ENCODE measurements around the gene MZF1.

Gene MZF1

DNA sequence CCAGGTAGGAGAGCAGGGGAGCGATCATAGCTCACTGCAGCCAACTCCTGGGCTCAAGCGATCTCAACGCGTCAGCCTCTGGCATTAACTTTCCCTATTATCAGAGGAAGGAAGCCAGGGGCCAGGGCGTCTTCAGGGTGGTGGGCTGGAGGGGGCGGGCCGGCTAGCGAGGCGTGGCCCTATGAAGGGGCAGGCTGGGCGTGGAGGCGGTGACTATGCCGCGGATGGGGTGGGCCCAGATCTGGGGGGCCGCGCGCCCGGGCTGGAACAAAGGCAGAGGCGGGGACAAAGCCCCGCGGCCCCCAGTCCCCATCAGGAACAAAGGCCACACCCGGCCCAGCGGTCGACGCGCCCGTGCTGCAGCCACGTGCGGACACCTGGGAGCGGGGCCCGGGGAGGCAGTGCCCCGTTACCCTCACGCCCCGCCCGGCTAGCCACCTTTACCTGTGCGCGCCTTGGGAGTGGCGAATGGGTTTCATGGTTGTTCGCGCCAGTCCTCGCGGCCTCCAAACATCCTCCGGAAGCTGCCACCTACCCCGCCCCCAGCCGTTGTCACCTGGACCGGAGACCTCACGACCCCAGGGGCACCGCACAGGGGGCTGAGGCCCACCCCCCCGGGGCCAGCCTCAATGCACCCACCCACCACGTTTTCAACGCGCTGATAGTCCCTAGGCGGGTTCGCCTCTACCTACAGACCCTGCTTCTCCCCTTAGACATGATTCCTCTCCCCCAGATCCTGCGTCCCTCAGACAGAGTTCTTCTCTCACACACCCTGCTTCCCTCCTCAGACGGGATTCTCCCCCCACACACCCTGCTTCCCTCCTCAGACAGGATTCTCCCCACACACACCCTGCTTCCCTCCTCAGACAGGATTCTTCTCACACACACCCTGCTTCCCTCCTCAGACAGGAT is 34.6 kb downstream of the MZF1 start:
- Histone ChIP-seq H3K4me3 (ENCODE audit: control insufficient read depth in 1 of 7, extremely low read depth in 1 of 7, insufficient read depth in 4 of 7, low read depth in 2 of 7, low read length in 6 of 7) (peak overlapping the region; percentile 37 to 77 (median 61)), H3K36me3 (ENCODE audit: control insufficient read depth in 4 of 4, insufficient read depth in 4 of 4, low read length in 3 of 4) (no peaks in the 10 kb centered on the region), H3K27me3 (replicated peaks in 2 of 5; ENCODE audit: control insufficient read depth in 4 of 5, insufficient read depth in 5 of 5, low read length in 4 of 5) (no peaks in the 10 kb centered on the region), H3K9me3 (ENCODE audit: control extremely low read depth in 1 of 5, control insufficient read depth in 4 of 5, insufficient read depth in 2 of 5, low read depth in 1 of 5, low read length in 4 of 5) (no peaks in the 10 kb centered on the region), H3K27ac (ENCODE audit: insufficient read depth in 1 of 2, low read depth in 1 of 2, low read length in 2 of 2, poor library complexity in 1 of 2, severe bottlenecking in 2 of 2) (peak overlapping the region in 1 of 2 experiments; percentile 75), H3K4me1 (ENCODE audit: control extremely low read depth in 1 of 4, control insufficient read depth in 4 of 4, insufficient read depth in 4 of 4, low read length in 3 of 4) (peaks cover 0 to 20% (median 19%) of the 10 kb centered on the region in 4 experiments)
- under 1% methylated on average over 39 of the region's 55 CpGs for WGBS (ENCODE audit: insufficient coverage)
- peak; percentile 78 to 92 (median 88) for DNase-seq
- POLR2A ChIA-PET = interaction anchor here (0.7 to 1.9 kb wide), 3 partner anchors 15 to 18 kb away, joined by 3 to 6 read pairs (median 4); partner anchors contain the start of genes CHMP2A and ZBTB45
- CTCF ChIA-PET = interaction anchor here (0.7 to 1.4 kb wide), 4 partner anchors 16 to 42 kb away, joined by 3 read pairs; partner anchors contain the start of gene ZBTB45

DNA sequence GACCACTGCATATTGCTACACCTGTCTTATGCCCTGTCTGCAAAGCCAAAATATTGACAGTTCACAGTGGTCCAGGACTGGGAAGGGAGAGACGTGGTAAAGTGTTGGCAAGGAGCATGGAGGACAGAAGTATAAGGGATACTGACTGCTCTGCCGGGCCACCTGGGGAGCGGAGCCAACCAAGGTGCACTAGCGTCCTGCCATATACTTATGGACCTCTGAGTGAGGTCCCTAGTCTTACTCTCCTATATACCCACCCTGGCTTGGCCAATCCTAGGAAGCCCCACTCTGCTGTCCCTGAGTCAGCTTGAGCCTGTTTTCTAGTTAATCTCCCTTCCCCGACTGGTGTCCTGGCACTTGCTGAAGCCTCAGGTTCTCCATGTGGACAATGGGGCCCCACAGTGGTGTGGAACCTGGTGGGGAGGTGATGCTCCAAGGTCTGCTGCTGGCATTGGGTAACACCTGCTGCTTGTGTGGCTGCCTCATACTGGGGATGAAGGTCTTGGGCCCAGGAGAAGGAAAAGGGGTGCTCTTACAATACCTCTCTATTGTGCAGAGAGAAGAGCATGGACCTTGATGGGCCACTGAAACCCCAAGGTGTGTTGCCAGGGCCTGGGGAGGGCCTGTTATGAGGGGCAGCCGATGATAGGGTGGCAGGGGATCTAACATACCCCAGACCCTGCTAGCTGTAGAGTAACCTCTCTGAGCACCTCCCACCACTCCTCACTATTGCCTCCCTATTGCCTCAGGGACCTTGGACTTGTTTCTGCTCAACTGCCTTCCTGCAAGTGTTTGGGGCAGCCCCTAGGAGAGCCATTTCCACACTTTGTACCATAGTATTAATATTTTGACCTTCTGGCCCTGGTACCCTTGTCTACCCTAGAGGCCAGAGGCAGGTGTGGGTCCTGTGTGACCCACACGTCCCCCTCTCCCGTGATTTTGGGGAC is 36.0 kb downstream of the MZF1 start:
- H3K27me3 ChIP-seq (replicated peaks in 2 of 5; ENCODE audit: control insufficient read depth in 4 of 5, insufficient read depth in 5 of 5, low read length in 4 of 5) = no peaks in the 10 kb centered on the region
- no peak for DNase-seq
- WGBS (ENCODE audit: insufficient coverage) = 96% methylated on average over 6 of the region's 8 CpGs
- CTCF ChIA-PET = interaction anchor here (0.7 to 5.4 kb wide), 5 partner anchors 14 to 43 kb away, joined by 3 to 41 read pairs (median 3); partner anchors contain the start of gene ZBTB45
- H3K27ac ChIP-seq (ENCODE audit: insufficient read depth in 1 of 2, low read depth in 1 of 2, low read length in 2 of 2, poor library complexity in 1 of 2, severe bottlenecking in 2 of 2) = no peak overlapping the region
- peak overlapping the region in 1 of 7 experiments; percentile 77 for H3K4me3 ChIP-seq (ENCODE audit: control insufficient read depth in 1 of 7, extremely low read depth in 1 of 7, insufficient read depth in 4 of 7, low read depth in 2 of 7, low read length in 6 of 7)
- H3K4me1 ChIP-seq (ENCODE audit: control extremely low read depth in 1 of 4, control insufficient read depth in 4 of 4, insufficient read depth in 4 of 4, low read length in 3 of 4) = peaks cover 0 to 19% (median 16%) of the 10 kb centered on the region in 4 experiments
- H3K9me3 ChIP-seq (ENCODE audit: control extremely low read depth in 1 of 5, control insufficient read depth in 4 of 5, insufficient read depth in 2 of 5, low read depth in 1 of 5, low read length in 4 of 5) = no peaks in the 10 kb centered on the region
- POLR2A ChIA-PET = interaction anchor here (0.7 to 1.9 kb wide), 3 partner anchors 17 to 35 kb away, joined by 3 to 6 read pairs (median 4); partner anchors contain the start of genes CHMP2A and ZBTB45
- H3K36me3 ChIP-seq (ENCODE audit: control insufficient read depth in 4 of 4, insufficient read depth in 4 of 4, low read length in 3 of 4) = no peaks in the 10 kb centered on the region

DNA sequence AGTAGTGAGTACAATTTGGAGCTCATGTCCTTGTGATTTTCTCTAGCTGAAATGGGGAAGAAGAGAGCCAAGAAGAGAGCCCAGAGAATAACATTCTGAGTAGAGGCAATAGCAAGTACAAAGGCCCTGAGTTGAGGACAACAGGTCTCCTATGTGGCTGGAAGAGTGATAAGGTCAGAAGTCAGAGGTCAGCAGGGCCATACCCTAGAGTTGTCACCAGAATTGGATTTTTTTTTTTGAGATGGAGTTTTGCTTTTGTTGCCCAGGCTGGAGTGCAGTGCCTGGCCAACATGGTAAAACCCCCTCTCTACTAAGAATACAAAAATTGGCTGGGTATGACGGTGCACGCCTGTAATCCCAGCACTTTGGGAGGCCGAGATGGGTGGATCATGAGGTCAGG is 37.3 kb downstream of the MZF1 start:
- POLR2A ChIA-PET = no interaction called here
- no peaks in the 10 kb centered on the region for H3K36me3 ChIP-seq (ENCODE audit: control insufficient read depth in 4 of 4, insufficient read depth in 4 of 4, low read length in 3 of 4)
- no peak for DNase-seq
- peaks cover 0 to 1% (median 0%) of the 10 kb centered on the region in 5 experiments for H3K27me3 ChIP-seq (replicated peaks in 2 of 5; ENCODE audit: control insufficient read depth in 4 of 5, insufficient read depth in 5 of 5, low read length in 4 of 5)
- no CpG with 5 or more reads among the region's 3 CpGs for WGBS (ENCODE audit: insufficient coverage)
- no peaks in the 10 kb centered on the region for H3K9me3 ChIP-seq (ENCODE audit: control extremely low read depth in 1 of 5, control insufficient read depth in 4 of 5, insufficient read depth in 2 of 5, low read depth in 1 of 5, low read length in 4 of 5)
- CTCF ChIA-PET = interaction anchor here (1.0 to 5.4 kb wide), 2 partner anchors 15 to 42 kb away, joined by 3 to 41 read pairs; partner anchors contain the start of gene ZBTB45
- no peak overlapping the region for H3K27ac ChIP-seq (ENCODE audit: insufficient read depth in 1 of 2, low read depth in 1 of 2, low read length in 2 of 2, poor library complexity in 1 of 2, severe bottlenecking in 2 of 2)
- H3K4me1 ChIP-seq (ENCODE audit: control extremely low read depth in 1 of 4, control insufficient read depth in 4 of 4, insufficient read depth in 4 of 4, low read length in 3 of 4) = peaks cover 0 to 19% (median 16%) of the 10 kb centered on the region in 4 experiments
- no peak overlapping the region for H3K4me3 ChIP-seq (ENCODE audit: control insufficient read depth in 1 of 7, extremely low read depth in 1 of 7, insufficient read depth in 4 of 7, low read depth in 2 of 7, low read length in 6 of 7)

DNA sequence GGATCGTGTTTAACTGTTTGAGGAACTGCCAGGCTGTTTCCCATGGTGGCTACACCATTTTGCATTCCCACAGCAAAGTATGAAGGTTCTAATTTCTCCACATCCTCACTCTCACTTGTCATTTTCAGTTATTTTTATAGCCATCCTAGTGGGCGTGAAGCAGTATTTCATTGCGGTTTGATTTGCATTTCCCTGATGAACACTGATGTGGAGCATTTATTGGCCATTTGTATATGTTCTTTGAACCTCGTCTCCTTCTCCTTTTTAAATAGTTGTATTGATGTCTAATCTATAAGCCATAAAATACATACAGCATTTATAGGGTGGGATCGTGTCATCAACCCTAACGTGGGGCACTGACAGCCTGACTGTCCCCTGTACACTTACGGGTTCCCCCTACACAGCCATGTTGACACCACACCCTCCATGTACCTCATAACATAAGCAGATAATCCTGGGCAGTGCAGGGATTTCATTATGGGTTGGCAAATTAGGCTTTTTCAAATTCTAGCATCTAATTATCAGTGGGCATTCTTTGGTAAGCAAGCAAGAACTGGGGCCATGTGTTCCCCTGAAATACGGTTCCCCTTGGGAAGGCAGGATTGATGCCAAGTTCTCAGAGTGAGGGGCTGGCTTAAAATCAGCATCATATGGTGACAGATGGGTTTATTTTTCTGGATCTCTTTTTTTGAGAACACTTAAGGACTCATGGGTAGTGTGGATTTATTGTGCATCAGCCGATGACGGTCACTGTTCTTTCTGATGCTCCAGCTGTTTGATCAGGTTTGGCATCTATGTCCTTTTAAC is 41.9 kb downstream of the MZF1 start:
- no peaks in the 10 kb centered on the region for H3K9me3 ChIP-seq (ENCODE audit: control extremely low read depth in 1 of 5, control insufficient read depth in 4 of 5, insufficient read depth in 2 of 5, low read depth in 1 of 5, low read length in 4 of 5)
- no peak overlapping the region for H3K4me3 ChIP-seq (ENCODE audit: control insufficient read depth in 1 of 7, extremely low read depth in 1 of 7, insufficient read depth in 4 of 7, low read depth in 2 of 7, low read length in 6 of 7)
- no peak for DNase-seq
- no peak overlapping the region for H3K27ac ChIP-seq (ENCODE audit: insufficient read depth in 1 of 2, low read depth in 1 of 2, low read length in 2 of 2, poor library complexity in 1 of 2, severe bottlenecking in 2 of 2)
- peaks cover 0 to 2% (median 0%) of the 10 kb centered on the region in 5 experiments for H3K27me3 ChIP-seq (replicated peaks in 2 of 5; ENCODE audit: control insufficient read depth in 4 of 5, insufficient read depth in 5 of 5, low read length in 4 of 5)
- no peaks in the 10 kb centered on the region for H3K36me3 ChIP-seq (ENCODE audit: control insufficient read depth in 4 of 4, insufficient read depth in 4 of 4, low read length in 3 of 4)
- POLR2A ChIA-PET = interaction anchor here (1.3 kb wide), 1 partner anchor 11 kb away, joined by 4 read pairs; the partner anchor contains the start of gene ZBTB45
- CTCF ChIA-PET = interaction anchor here (5.4 kb wide), 1 partner anchor 10 kb away, joined by 41 read pairs; the partner anchor contains the start of gene ZBTB45
- WGBS (ENCODE audit: insufficient coverage) = 87% methylated on average over 3 of the region's 10 CpGs
- H3K4me1 ChIP-seq (ENCODE audit: control extremely low read depth in 1 of 4, control insufficient read depth in 4 of 4, insufficient read depth in 4 of 4, low read length in 3 of 4) = no peaks in the 10 kb centered on the region

DNA sequence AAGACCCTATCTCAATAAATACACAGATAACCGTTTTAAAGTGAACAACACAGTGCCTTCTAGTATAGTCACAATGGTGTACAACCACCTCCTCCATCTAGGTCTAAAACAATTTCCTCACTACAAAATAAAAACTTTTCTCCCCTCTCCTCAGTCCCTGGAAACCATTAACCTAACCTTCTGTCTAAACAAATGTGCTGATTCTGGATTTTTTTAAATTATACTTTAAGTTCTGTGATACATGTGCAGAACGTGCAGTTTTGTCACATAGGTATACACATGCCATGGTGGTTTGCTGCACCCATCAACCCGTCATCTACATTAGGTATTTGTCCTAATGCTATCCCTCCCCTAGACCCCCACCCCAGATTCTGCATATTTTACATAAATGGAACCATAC is 43.7 kb downstream of the MZF1 start:
- ChIA-PET CTCF (interaction anchor here (1.3 kb wide), 1 partner anchor 9 kb away, joined by 4 read pairs; the partner anchor contains the start of gene ZBTB45), POLR2A (no interaction called here)
- no peaks in the 10 kb centered on the region for H3K36me3 ChIP-seq (ENCODE audit: control insufficient read depth in 4 of 4, insufficient read depth in 4 of 4, low read length in 3 of 4)
- H3K27me3 ChIP-seq (replicated peaks in 2 of 5; ENCODE audit: control insufficient read depth in 4 of 5, insufficient read depth in 5 of 5, low read length in 4 of 5) = peaks cover 0 to 2% (median 0%) of the 10 kb centered on the region in 5 experiments
- DNase-seq = no peak
- H3K27ac ChIP-seq (ENCODE audit: insufficient read depth in 1 of 2, low read depth in 1 of 2, low read length in 2 of 2, poor library complexity in 1 of 2, severe bottlenecking in 2 of 2) = no peak overlapping the region
- no peaks in the 10 kb centered on the region for H3K9me3 ChIP-seq (ENCODE audit: control extremely low read depth in 1 of 5, control insufficient read depth in 4 of 5, insufficient read depth in 2 of 5, low read depth in 1 of 5, low read length in 4 of 5)
- H3K4me3 ChIP-seq (ENCODE audit: control insufficient read depth in 1 of 7, extremely low read depth in 1 of 7, insufficient read depth in 4 of 7, low read depth in 2 of 7, low read length in 6 of 7) = no peak overlapping the region
- WGBS (ENCODE audit: insufficient coverage) = 93% methylated on average over 3 of the region's 3 CpGs
- H3K4me1 ChIP-seq (ENCODE audit: control extremely low read depth in 1 of 4, control insufficient read depth in 4 of 4, insufficient read depth in 4 of 4, low read length in 3 of 4) = no peaks in the 10 kb centered on the region

DNA sequence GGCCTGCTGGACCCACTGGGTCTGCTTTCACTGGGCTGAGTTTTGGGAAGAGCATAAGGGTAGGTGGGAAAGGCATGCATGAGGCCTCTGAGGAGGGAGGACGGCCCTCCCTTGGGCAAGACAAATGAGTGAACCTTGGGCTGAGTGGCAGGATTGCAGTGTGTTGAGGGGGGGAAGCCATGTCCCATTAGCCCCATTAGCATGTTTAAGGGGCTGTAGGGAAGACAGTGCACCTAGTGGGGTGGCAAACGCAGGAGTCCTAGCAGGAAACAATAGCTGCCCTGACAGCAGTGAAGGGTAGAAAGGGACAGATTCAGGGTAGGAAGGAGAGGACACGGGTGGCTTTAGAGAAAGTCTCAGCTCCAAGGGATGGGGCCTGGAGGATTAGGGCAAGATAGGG is 50.4 kb downstream of the MZF1 start:
- H3K36me3 ChIP-seq (ENCODE audit: control insufficient read depth in 4 of 4, insufficient read depth in 4 of 4, low read length in 3 of 4) = peaks cover 0 to under 1% (median 0%) of the 10 kb centered on the region in 4 experiments
- ChIA-PET CTCF (interaction anchor here (0.8 to 8.8 kb wide), 5 partner anchors 11 to 55 kb away, joined by 3 to 139 read pairs (median 41); partner anchors contain the start of genes CHMP2A and UBE2M), POLR2A (interaction anchor here (1.0 kb wide), 1 partner anchor 16 kb away, joined by 3 read pairs; no protein-coding TSS in a partner anchor)
- WGBS (ENCODE audit: insufficient coverage) = 100% methylated on average over 3 of the region's 3 CpGs
- H3K27me3 ChIP-seq (replicated peaks in 2 of 5; ENCODE audit: control insufficient read depth in 4 of 5, insufficient read depth in 5 of 5, low read length in 4 of 5) = no peaks in the 10 kb centered on the region
- DNase-seq = no peak
- H3K4me3 ChIP-seq (ENCODE audit: control insufficient read depth in 1 of 7, extremely low read depth in 1 of 7, insufficient read depth in 4 of 7, low read depth in 2 of 7, low read length in 6 of 7) = no peak overlapping the region
- H3K27ac ChIP-seq (ENCODE audit: insufficient read depth in 1 of 2, low read depth in 1 of 2, low read length in 2 of 2, poor library complexity in 1 of 2, severe bottlenecking in 2 of 2) = no peak overlapping the region
- peaks cover 0 to 26% (median 23%) of the 10 kb centered on the region in 4 experiments for H3K4me1 ChIP-seq (ENCODE audit: control extremely low read depth in 1 of 4, control insufficient read depth in 4 of 4, insufficient read depth in 4 of 4, low read length in 3 of 4)
- H3K9me3 ChIP-seq (ENCODE audit: control extremely low read depth in 1 of 5, control insufficient read depth in 4 of 5, insufficient read depth in 2 of 5, low read depth in 1 of 5, low read length in 4 of 5) = no peaks in the 10 kb centered on the region

Measured in common myeloid progenitor, CD34-positive (primary cell).